HEK293T (cell line): Measurements from ENCODE around the gene TSPAN12.

ENCODE experiments used
- ARNT ChIP-seq: fragments of 450-650 bp; IDR thresholded peaks from 2 replicates; pipeline ENCODE4 v1.6.1; 2017; ENCODE audit warnings: mild to moderate bottlenecking
- BHLHE40 ChIP-seq: fragments of 450-650 bp; IDR thresholded peaks from 2 replicates; pipeline ENCODE4 v1.6.1; 2016; ENCODE audit warnings: mild to moderate bottlenecking, moderate library complexity, borderline replicate concordance
- CTBP1 ChIP-seq: fragments of 450-650 bp; IDR thresholded peaks from 2 replicates; pipeline ENCODE4 v1.6.1; 2016; ENCODE audit warnings: borderline replicate concordance
- ELF4 ChIP-seq: fragments of 450-650 bp; IDR thresholded peaks from 2 replicates; pipeline ENCODE4 v1.6.1; 2017; ENCODE audit warnings: antibody characterized with exemption
- FOXK2 ChIP-seq: fragments of 450-650 bp; IDR thresholded peaks from 2 replicates; pipeline ENCODE4 v1.6.1; 2016; ENCODE audit warnings: mild to moderate bottlenecking
- FOXM1 ChIP-seq: fragments of 450-650 bp; IDR thresholded peaks from 2 replicates; pipeline ENCODE4 v1.6.1; 2017; ENCODE audit warnings: mild to moderate bottlenecking, borderline replicate concordance
- HDGF ChIP-seq: fragments of 450-650 bp; IDR thresholded peaks from 2 replicates; pipeline ENCODE4 v1.6.1; 2017; ENCODE audit warnings: antibody characterized with exemption, borderline replicate concordance
- LEF1 ChIP-seq: fragments of 450-650 bp; IDR thresholded peaks from 2 replicates; pipeline ENCODE4 v1.6.1; 2017; ENCODE audit warnings: mild to moderate bottlenecking, borderline replicate concordance
- SP1 ChIP-seq: fragments of 450-650 bp; IDR thresholded peaks from 2 replicates; pipeline ENCODE4 v1.6.1; 2017
- SUZ12 ChIP-seq: fragments of 450-650 bp; IDR thresholded peaks from 2 replicates; pipeline ENCODE4 v1.6.1; 2016; ENCODE audit warnings: mild to moderate bottlenecking
- TARDBP ChIP-seq: fragments of 450-650 bp; IDR thresholded peaks from 2 replicates; pipeline ENCODE4 v1.6.1; 2016

GRCh38 chr7:120775755-120776154, 82.2 kb downstream of the TSPAN12 start:
- TF ChIP-seq BHLHE40 (no peak), TARDBP (no peak), ELF4 (no peak), FOXM1 (no peak), SP1 (no peak), FOXK2 (no peak), LEF1 (no peak), ARNT (no peak), SUZ12 (no peak), HDGF (no peak), CTBP1 (no peak)
